Astrocyte (in vitro differentiated cells and primary cell): ENCODE measurements around the gene CDK5RAP2.

Experiments used
- CTCF ChIP-seq: IDR thresholded peaks from 2 replicates; pipeline ENCODE4 v1.5.1; 2011; ENCODE audit warnings: low read depth, mild to moderate bottlenecking, inconsistent platforms, low read length, moderate library complexity; ENCODE audit not compliant: insufficient read depth
- EZH2 ChIP-seq: IDR thresholded peaks from 2 replicates; pipeline ENCODE4 v1.6.1; 2012; ENCODE audit warnings: mild to moderate bottlenecking, low read length, inconsistent platforms; ENCODE audit not compliant: insufficient read depth

- no peak for TF ChIP-seq CTCF
- no peak for TF ChIP-seq EZH2
Measured at GRCh38 chr9:120500733-120501132, 79.2 kb downstream of the CDK5RAP2 start.
